Astrocyte (in vitro differentiated cells and primary cell): ENCODE data around the gene ACAN. TPM values are rescaled to one million over a fixed set of nuclear protein-coding genes. Genes with fewer than 3 reads are reported as not detected.

Source experiments
- DNase-seq: peaks from one replicate; pipeline ENCODE4 v3.0.0-alpha.2; 2010; ENCODE audit warnings: low read depth
- FAIRE-seq: peaks from 2 replicates; lab custom pipeline; 2011; peaks lifted over from hg19 to GRCh38; lab: Jason Lieb, UNC
- H2AFZ ChIP-seq: 2 replicates; pipeline ENCODE4 v1.6.0; 2012; ENCODE audit warnings: low read depth, low read length, inconsistent platforms
- H3K27ac ChIP-seq: 2 replicates; pipeline ENCODE4 v1.5.1; 2011; ENCODE audit warnings: low read depth, low read length, inconsistent platforms
- H3K27me3 ChIP-seq: 2 replicates; pipeline ENCODE4 v1.6.0; 2011; ENCODE audit warnings: low read length, inconsistent platforms; ENCODE audit not compliant: insufficient read depth
- H3K36me3 ChIP-seq: 2 replicates; pipeline ENCODE4 v1.5.1; 2011; ENCODE audit warnings: low read length, inconsistent platforms; ENCODE audit not compliant: insufficient read depth
- H3K4me1 ChIP-seq: 2 replicates; pipeline ENCODE4 v1.5.1; 2011; ENCODE audit warnings: low read length, inconsistent platforms; ENCODE audit not compliant: insufficient read depth
- H3K4me2 ChIP-seq: 2 replicates; pipeline ENCODE4 v1.6.0; 2012; ENCODE audit warnings: low read length, inconsistent platforms
- H3K4me3 ChIP-seq: 2 replicates; pipeline ENCODE4 v1.5.1; 2011; ENCODE audit warnings: low read depth, mild to moderate bottlenecking, low read length, inconsistent platforms; ENCODE audit not compliant: insufficient read depth
- H3K79me2 ChIP-seq: 2 replicates; pipeline ENCODE4 v1.6.0; 2012; ENCODE audit warnings: mild to moderate bottlenecking, low read length, inconsistent platforms; ENCODE audit not compliant: insufficient read depth
- H3K9ac ChIP-seq: 2 replicates; pipeline ENCODE4 v1.6.0; 2012; ENCODE audit warnings: mild to moderate bottlenecking, low read length, inconsistent platforms
- H3K9me3 ChIP-seq: 2 replicates; pipeline ENCODE4 v1.5.1; 2012; ENCODE audit warnings: low read depth, mild to moderate bottlenecking, low read length, inconsistent platforms; ENCODE audit not compliant: insufficient read depth
- H4K20me1 ChIP-seq: 2 replicates; pipeline ENCODE4 v1.6.0; 2012; ENCODE audit warnings: low read length, inconsistent platforms; ENCODE audit not compliant: insufficient read depth
- H3K27ac Mint-ChIP-seq: one replicate; pipeline ENCODE4 v1.8.0; 2021; ENCODE audit warnings: mild to moderate bottlenecking, mixed read lengths; ENCODE audit not compliant: unreplicated experiment
- H3K27me3 Mint-ChIP-seq: one replicate; pipeline ENCODE4 v1.8.0; 2021; ENCODE audit warnings: low read depth, mixed read lengths; ENCODE audit not compliant: unreplicated experiment
- H3K36me3 Mint-ChIP-seq: one replicate; pipeline ENCODE4 v1.8.0; 2021; ENCODE audit warnings: low read depth, mixed read lengths; ENCODE audit not compliant: unreplicated experiment
- H3K4me1 Mint-ChIP-seq: one replicate; pipeline ENCODE4 v1.8.0; 2021; ENCODE audit warnings: low read depth, mixed read lengths; ENCODE audit not compliant: unreplicated experiment
- H3K4me3 Mint-ChIP-seq: one replicate; pipeline ENCODE4 v1.8.0; 2021; ENCODE audit warnings: mild to moderate bottlenecking, moderate library complexity, mixed read lengths; ENCODE audit not compliant: unreplicated experiment
- H3K9me3 Mint-ChIP-seq: one replicate; pipeline ENCODE4 v1.8.0; 2021; ENCODE audit warnings: mild to moderate bottlenecking, mixed read lengths; ENCODE audit not compliant: unreplicated experiment
- CTCF ChIP-seq: IDR thresholded peaks from 2 replicates; pipeline ENCODE4 v1.5.1; 2011; ENCODE audit warnings: low read depth, mild to moderate bottlenecking, inconsistent platforms, low read length, moderate library complexity; ENCODE audit not compliant: insufficient read depth
- EZH2 ChIP-seq: IDR thresholded peaks from 2 replicates; pipeline ENCODE4 v1.6.1; 2012; ENCODE audit warnings: mild to moderate bottlenecking, low read length, inconsistent platforms; ENCODE audit not compliant: insufficient read depth
- total RNA-seq: library from RNA; stranded (reverse); gene quantifications from 2 replicates; pipeline ENCODE4 v1.2.1, GENCODE V29; 2021

Gene ACAN
- total RNA-seq, 1 donor from 2014 or later: 0.34 TPM

- H3K27ac ChIP-seq: no peak overlapping the region
- TF ChIP-seq CTCF (no peak), EZH2 (no peak)
- H2AFZ ChIP-seq: no peak overlapping the region
- no peak overlapping the region for H3K9ac ChIP-seq
- no peak overlapping the region for H3K4me3 Mint-ChIP-seq
- H3K9me3 Mint-ChIP-seq: no peaks in the 10 kb centered on the region
- H3K4me1 Mint-ChIP-seq: peaks cover 2% of the 10 kb centered on the region
- H3K27me3 Mint-ChIP-seq: peaks cover 24% of the 10 kb centered on the region
- H4K20me1 ChIP-seq: no peaks in the 10 kb centered on the region
- no peak overlapping the region for H3K4me3 ChIP-seq
- H3K27me3 ChIP-seq: no peaks in the 10 kb centered on the region
- peaks cover 3% of the 10 kb centered on the region for H3K4me1 ChIP-seq
- DNase-seq (no peak), FAIRE-seq (no peak)
- no peak overlapping the region for H3K27ac Mint-ChIP-seq
- H3K36me3 ChIP-seq: no peaks in the 10 kb centered on the region
- H3K9me3 ChIP-seq: no peaks in the 10 kb centered on the region
- no peaks in the 10 kb centered on the region for H3K79me2 ChIP-seq
- H3K36me3 Mint-ChIP-seq: no peaks in the 10 kb centered on the region
- H3K4me2 ChIP-seq: no peak overlapping the region
Observed at GRCh38 chr15:88838667-88839066, 35.4 kb downstream of the ACAN start.

DNA sequence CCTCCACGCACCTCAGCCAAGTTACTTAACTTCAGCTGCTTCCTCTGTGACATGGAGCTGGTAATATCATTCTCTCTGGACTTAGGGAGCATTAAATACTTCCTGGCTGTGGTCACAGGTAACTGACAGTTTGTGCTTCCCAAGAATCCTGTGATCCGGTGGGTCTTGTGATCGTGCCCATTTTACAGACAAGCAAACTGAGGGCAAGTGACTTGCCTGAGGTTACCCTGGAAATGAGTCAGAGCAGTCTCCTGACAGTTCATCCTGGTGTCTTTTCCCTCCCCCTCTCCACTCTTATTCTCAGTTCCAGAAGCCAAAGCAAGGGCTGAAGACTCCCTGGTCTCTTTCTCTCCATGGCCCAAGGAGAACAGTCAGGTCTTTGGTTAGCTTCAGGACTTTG, 35.9 kb downstream of the ACAN start:
- TF ChIP-seq EZH2 (no peak), CTCF (no peak)
- H3K27me3 ChIP-seq: no peaks in the 10 kb centered on the region
- no peak overlapping the region for H3K27ac ChIP-seq
- Mint-ChIP-seq H3K27ac (no peak overlapping the region), H3K36me3 (no peaks in the 10 kb centered on the region), H3K4me1 (no peaks in the 10 kb centered on the region), H3K9me3 (no peaks in the 10 kb centered on the region), H3K4me3 (no peak overlapping the region), H3K27me3 (peaks cover 24% of the 10 kb centered on the region)
- no peak overlapping the region for H3K4me2 ChIP-seq
- H2AFZ ChIP-seq: no peak overlapping the region
- H3K36me3 ChIP-seq: no peaks in the 10 kb centered on the region
- no peaks in the 10 kb centered on the region for H3K79me2 ChIP-seq
- no peaks in the 10 kb centered on the region for H3K4me1 ChIP-seq
- H3K9me3 ChIP-seq: no peaks in the 10 kb centered on the region
- no peak for FAIRE-seq
- H3K9ac ChIP-seq: no peak overlapping the region
- H3K4me3 ChIP-seq: no peak overlapping the region
- H4K20me1 ChIP-seq: no peaks in the 10 kb centered on the region
- no peak for DNase-seq

DNA sequence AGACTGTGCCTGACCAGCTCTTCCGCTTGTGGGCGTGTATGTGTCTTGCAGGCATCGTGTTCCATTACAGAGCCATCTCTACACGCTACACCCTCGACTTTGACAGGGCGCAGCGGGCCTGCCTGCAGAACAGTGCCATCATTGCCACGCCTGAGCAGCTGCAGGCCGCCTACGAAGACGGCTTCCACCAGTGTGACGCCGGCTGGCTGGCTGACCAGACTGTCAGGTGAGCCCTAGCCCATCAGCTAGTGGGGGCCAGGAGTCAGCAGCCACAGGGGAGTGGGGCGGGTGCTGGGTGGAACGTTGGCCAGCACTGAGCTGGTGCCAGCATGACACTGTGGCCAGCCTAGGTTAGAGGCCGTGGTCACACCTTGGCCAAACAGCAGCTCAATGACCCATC, 36.7 kb downstream of the ACAN start:
- TF ChIP-seq EZH2 (no peak), CTCF (no peak)
- Mint-ChIP-seq H3K36me3 (no peaks in the 10 kb centered on the region), H3K9me3 (no peaks in the 10 kb centered on the region), H3K4me1 (no peaks in the 10 kb centered on the region), H3K27ac (no peak overlapping the region), H3K4me3 (no peak overlapping the region), H3K27me3 (peaks cover 24% of the 10 kb centered on the region)
- Histone ChIP-seq H3K36me3 (no peaks in the 10 kb centered on the region), H3K9me3 (no peaks in the 10 kb centered on the region), H3K4me2 (no peak overlapping the region), H3K27me3 (no peaks in the 10 kb centered on the region), H3K4me3 (no peak overlapping the region), H3K27ac (no peak overlapping the region), H3K4me1 (no peaks in the 10 kb centered on the region), H2AFZ (no peak overlapping the region), H3K79me2 (no peaks in the 10 kb centered on the region), H3K9ac (no peak overlapping the region), H4K20me1 (no peaks in the 10 kb centered on the region)
- FAIRE-seq: no peak
- DNase-seq: no peak
